Left ventricle myocardium inferior (tissue), 1 donor: ENCODE data around the gene SCYL1. TPM values are rescaled to one million over a fixed set of nuclear protein-coding genes. Genes with fewer than 3 reads are reported as not detected.

Experiments used
- DNase-seq: peaks from one replicate; pipeline ENCODE4 v3.0.0-alpha.2; 2020
- H3K27ac ChIP-seq: fragments of 200-600 bp; replicated peaks from 2 replicates; pipeline ENCODE4 v1.8.0; 2021
- H3K27me3 ChIP-seq: fragments of 200-600 bp; 2 replicates; pipeline ENCODE4 v1.8.0; 2021; ENCODE audit warnings: low read depth
- H3K36me3 ChIP-seq: fragments of 200-600 bp; 2 replicates; pipeline ENCODE4 v1.8.0; 2021
- H3K4me1 ChIP-seq: fragments of 200-600 bp; 2 replicates; pipeline ENCODE4 v1.8.0; 2021
- H3K4me3 ChIP-seq: fragments of 200-600 bp; 2 replicates; pipeline ENCODE4 v1.8.0; 2021; ENCODE audit warnings: mild to moderate bottlenecking, moderate library complexity
- H3K9me3 ChIP-seq: fragments of 200-600 bp; replicated peaks from 2 replicates; pipeline ENCODE4 v1.8.0; 2021
- CTCF ChIP-seq: fragments of 200-600 bp; IDR thresholded peaks from 2 replicates; pipeline ENCODE4 v1.8.0; 2021; ENCODE audit warnings: antibody characterized with exemption, mild to moderate bottlenecking, borderline replicate concordance
- intact Hi-C: fragments of 100-400 bp; cut with micrococcal nuclease; formaldehyde crosslinking; loops from one replicate; pipeline ENCODE4 v1.11.0; 2022
- total RNA-seq: library from RNA; stranded (reverse); fragmentation: NEBNext Ultra II Directional; extraction: Animal tissue kit (Norgen Biotek cat#: 25700); gene quantifications from one replicate; pipeline ENCODE4 v1.2.1, GENCODE V29; 2021
- donor health status: DM: no; HTN: yes; CAD: no; lungs with severe emphysema.

Gene SCYL1
- total RNA-seq, 1 donor from 2014 or later: 60.2 TPM

GRCh38 chr11:65556470-65557279 is 31.8 kb downstream of the SCYL1 start:
- Histone ChIP-seq H3K27me3 (no peaks in the 10 kb centered on the region), H3K4me1 (peaks cover 91% of the 10 kb centered on the region), H3K4me3 (peak overlapping the region; percentile 79), H3K36me3 (peaks cover 18% of the 10 kb centered on the region), H3K9me3 (no peaks in the 10 kb centered on the region), H3K27ac (peak overlapping the region; percentile 99)
- intact Hi-C loops: no loop called here
- no peak for TF ChIP-seq CTCF
- no peak for DNase-seq

GRCh38 chr11:65557280-65558001 is 32.6 kb downstream of the SCYL1 start:
- Histone ChIP-seq H3K27me3 (no peaks in the 10 kb centered on the region), H3K27ac (peak overlapping the region; percentile 99), H3K4me1 (peaks cover 84% of the 10 kb centered on the region), H3K36me3 (peaks cover 12% of the 10 kb centered on the region), H3K9me3 (no peaks in the 10 kb centered on the region), H3K4me3 (peak overlapping the region; percentile 79)
- intact Hi-C loops: no loop called here
- no peak for TF ChIP-seq CTCF
- DNase-seq: no peak

GRCh38 chr11:65558002-65558929 is 33.4 kb downstream of the SCYL1 start, which contains the start of gene LTBP3:
Gene LTBP3 (minus strand): TSS chr11:65558359. CDS start chr11:65557959, 400 bp downstream.
- Histone ChIP-seq H3K27me3 (no peaks in the 10 kb centered on the region), H3K4me3 (peak within 1 kb of the TSS; percentile 79), H3K36me3 (peaks cover 7% of the 10 kb centered on the region), H3K9me3 (no peaks in the 10 kb centered on the region), H3K27ac (peak within 1 kb of the TSS; percentile 99), H3K4me1 (peaks cover 76% of the 10 kb centered on the region)
- TF ChIP-seq CTCF: peak; percentile 16
- intact Hi-C loops: no loop called here
- DNase-seq: peak; percentile 87

- DNase-seq: peak; percentile 76
- Histone ChIP-seq H3K9me3 (no peaks in the 10 kb centered on the region), H3K4me1 (peaks cover 68% of the 10 kb centered on the region), H3K36me3 (peaks cover under 1% of the 10 kb centered on the region), H3K27ac (peak overlapping the region; percentile 99), H3K27me3 (no peaks in the 10 kb centered on the region), H3K4me3 (peak overlapping the region; percentile 79)
- intact Hi-C loops: no loop called here
- no peak for TF ChIP-seq CTCF
These were observed 34.1 kb downstream of the SCYL1 start for GRCh38 chr11:65558930-65559509.

GRCh38 chr11:65559535-65559934 is 34.7 kb downstream of the SCYL1 start:
- Histone ChIP-seq H3K4me3 (no peak overlapping the region), H3K9me3 (no peaks in the 10 kb centered on the region), H3K4me1 (peaks cover 63% of the 10 kb centered on the region), H3K27ac (peak overlapping the region; percentile 99), H3K36me3 (no peaks in the 10 kb centered on the region), H3K27me3 (no peaks in the 10 kb centered on the region)
- DNase-seq: no peak
- intact Hi-C loops: no loop called here
- TF ChIP-seq CTCF: no peak
